Measurements from ENCODE around the gene SCGB3A1. TPM values are rescaled to one million over a fixed set of nuclear protein-coding genes. Genes with fewer than 3 reads are reported as not detected.

Gene SCGB3A1
- total RNA-seq, 1 experiment from 2014 or later: not detected

DNA sequence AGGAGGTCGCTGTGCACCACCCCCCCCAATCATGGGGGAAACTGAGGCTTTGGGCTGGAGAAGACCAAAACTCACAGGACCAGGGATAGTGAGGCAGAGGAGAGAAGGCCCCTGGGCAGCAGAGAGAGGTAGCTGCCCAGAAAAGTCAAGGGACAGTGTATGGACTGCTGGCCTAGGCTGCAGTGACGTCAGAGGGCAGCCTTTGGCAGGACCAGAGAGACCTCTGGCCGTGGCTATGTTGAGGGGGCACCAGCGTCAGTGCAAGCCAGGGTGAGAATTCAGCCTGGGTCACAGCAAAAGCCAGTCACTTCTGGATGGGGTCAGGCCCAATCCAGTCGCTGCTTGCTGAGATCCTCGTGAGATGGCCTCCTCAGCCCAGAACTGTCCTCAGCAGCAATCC, 31.6 kb upstream of the SCGB3A1 start:
- no peak for DNase-seq
- no peaks in the 10 kb centered on the region for H4K20me1 ChIP-seq (ENCODE audit: insufficient read depth, low read depth, low read length)

GRCh38 chr5:180621311-180621710, 30.0 kb upstream of the SCGB3A1 start:
- Histone ChIP-seq H3K36me3 (ENCODE audit: insufficient read depth, low read length) (no peaks in the 10 kb centered on the region), H3K27me3 (ENCODE audit: low read length) (no peaks in the 10 kb centered on the region), H4K20me1 (ENCODE audit: insufficient read depth, low read depth, low read length) (no peaks in the 10 kb centered on the region), H3K4me1 (ENCODE audit: low read length) (no peaks in the 10 kb centered on the region), H3K9me3 (ENCODE audit: low read length) (no peaks in the 10 kb centered on the region), H3K9ac (ENCODE audit: low read length) (no peak overlapping the region), H2AFZ (ENCODE audit: low read length) (no peak overlapping the region), H3K9me2 (replicated peaks; ENCODE audit: insufficient read depth, low read length) (no peaks in the 10 kb centered on the region), H3K79me2 (ENCODE audit: low read length) (no peaks in the 10 kb centered on the region), H3K4me3 (ENCODE audit: low read length) (no peak overlapping the region), H3K4me2 (ENCODE audit: low read depth, low read length, poor library complexity, severe bottlenecking) (no peak overlapping the region), H3K27ac (ENCODE audit: low read length) (no peak overlapping the region)
- DNase-seq: no peak

More for the DNA sequence above, 31.6 kb upstream of the SCGB3A1 start:
- no peak overlapping the region for H3K27ac ChIP-seq (ENCODE audit: low read length)
- H3K4me2 ChIP-seq (ENCODE audit: low read depth, low read length, poor library complexity, severe bottlenecking): no peak overlapping the region
- no peak overlapping the region for H3K9ac ChIP-seq (ENCODE audit: low read length)
- no peak overlapping the region for H3K4me3 ChIP-seq (ENCODE audit: low read length)
- H3K4me1 ChIP-seq (ENCODE audit: low read length): no peaks in the 10 kb centered on the region
- no peaks in the 10 kb centered on the region for H3K9me3 ChIP-seq (ENCODE audit: low read length)
- H3K27me3 ChIP-seq (ENCODE audit: low read length): no peaks in the 10 kb centered on the region
- no peaks in the 10 kb centered on the region for H3K36me3 ChIP-seq (ENCODE audit: insufficient read depth, low read length)
- H3K79me2 ChIP-seq (ENCODE audit: low read length): no peaks in the 10 kb centered on the region
- no peak overlapping the region for H2AFZ ChIP-seq (ENCODE audit: low read length)
- H3K9me2 ChIP-seq (replicated peaks; ENCODE audit: insufficient read depth, low read length): no peaks in the 10 kb centered on the region

GRCh38 chr5:180620014-180620413, 28.7 kb upstream of the SCGB3A1 start:
- Histone ChIP-seq H3K4me3 (ENCODE audit: low read length) (no peak overlapping the region), H3K9me3 (ENCODE audit: low read length) (no peaks in the 10 kb centered on the region), H3K4me2 (ENCODE audit: low read depth, low read length, poor library complexity, severe bottlenecking) (no peak overlapping the region), H3K9me2 (replicated peaks; ENCODE audit: insufficient read depth, low read length) (no peaks in the 10 kb centered on the region), H3K79me2 (ENCODE audit: low read length) (no peaks in the 10 kb centered on the region), H3K36me3 (ENCODE audit: insufficient read depth, low read length) (no peaks in the 10 kb centered on the region), H3K9ac (ENCODE audit: low read length) (no peak overlapping the region), H3K27me3 (ENCODE audit: low read length) (no peaks in the 10 kb centered on the region), H3K27ac (ENCODE audit: low read length) (no peak overlapping the region), H2AFZ (ENCODE audit: low read length) (no peak overlapping the region), H3K4me1 (ENCODE audit: low read length) (no peaks in the 10 kb centered on the region), H4K20me1 (ENCODE audit: insufficient read depth, low read depth, low read length) (no peaks in the 10 kb centered on the region)
- DNase-seq: no peak

DNA sequence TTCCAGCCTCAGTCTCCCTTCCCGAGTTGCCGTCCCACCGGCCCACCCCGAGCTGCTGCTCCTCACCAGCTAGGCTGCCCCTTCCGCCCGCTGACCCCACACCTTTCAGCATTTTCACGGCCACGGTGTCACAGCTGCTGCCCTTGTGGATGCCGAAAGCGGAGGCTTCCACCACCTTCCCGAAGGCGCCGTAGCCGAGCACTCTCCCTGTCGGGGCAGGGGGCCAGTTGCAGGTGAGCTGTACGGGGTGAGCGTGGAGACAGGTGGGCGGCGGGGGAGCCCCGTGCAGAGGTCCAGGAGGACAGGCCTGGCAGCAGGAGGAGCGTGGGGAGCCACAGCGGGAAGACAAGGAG, 28.2 kb upstream of the SCGB3A1 start:
- H3K36me3 ChIP-seq (ENCODE audit: insufficient read depth, low read length): no peaks in the 10 kb centered on the region
- H3K27me3 ChIP-seq (ENCODE audit: low read length): no peaks in the 10 kb centered on the region
- H3K27ac ChIP-seq (ENCODE audit: low read length): no peak overlapping the region
- no peaks in the 10 kb centered on the region for H3K9me2 ChIP-seq (replicated peaks; ENCODE audit: insufficient read depth, low read length)
- no peaks in the 10 kb centered on the region for H3K9me3 ChIP-seq (ENCODE audit: low read length)
- no peak overlapping the region for H3K9ac ChIP-seq (ENCODE audit: low read length)
- no peaks in the 10 kb centered on the region for H3K4me1 ChIP-seq (ENCODE audit: low read length)
- no peak overlapping the region for H3K4me2 ChIP-seq (ENCODE audit: low read depth, low read length, poor library complexity, severe bottlenecking)
- H3K4me3 ChIP-seq (ENCODE audit: low read length): no peak overlapping the region
- DNase-seq: no peak
- no peak overlapping the region for H2AFZ ChIP-seq (ENCODE audit: low read length)
- no peaks in the 10 kb centered on the region for H3K79me2 ChIP-seq (ENCODE audit: low read length)
- H4K20me1 ChIP-seq (ENCODE audit: insufficient read depth, low read depth, low read length): no peaks in the 10 kb centered on the region

DNA sequence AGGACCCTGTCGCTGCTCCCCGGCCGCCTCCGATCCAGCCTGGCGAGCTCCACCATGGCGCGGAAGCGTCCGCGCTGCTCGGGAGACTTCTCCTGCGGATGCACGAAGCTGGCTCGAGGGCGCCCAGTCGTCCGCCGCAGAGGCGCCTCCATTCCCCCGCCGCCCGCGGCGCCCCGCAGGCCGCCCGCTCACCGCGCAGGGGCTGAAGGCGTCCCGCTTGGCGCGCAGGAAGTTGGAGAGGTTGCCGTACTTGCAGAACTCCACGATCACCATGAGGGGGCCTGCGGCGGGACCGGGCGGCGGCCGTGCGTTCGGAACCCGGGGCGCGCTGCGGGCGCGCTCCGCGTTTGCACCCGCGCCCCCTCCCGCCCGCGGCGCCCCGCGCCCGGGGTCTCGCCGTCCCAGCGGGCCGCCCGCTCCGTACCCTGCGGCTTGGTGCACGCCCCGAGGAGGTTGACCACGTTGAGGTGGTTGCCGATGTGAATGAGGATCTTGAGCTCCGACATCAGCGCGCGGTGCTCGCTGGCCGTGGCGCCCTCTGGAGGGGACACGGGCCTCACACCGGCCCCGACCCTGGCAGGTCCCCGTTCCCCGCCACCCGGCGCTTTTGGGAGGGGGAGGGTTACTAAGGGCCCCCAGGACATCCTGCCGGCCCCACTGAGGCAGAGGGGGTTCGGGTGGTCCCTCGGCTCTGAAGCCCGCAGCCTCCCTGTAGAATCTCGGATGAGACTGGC, 27.7 kb upstream of the SCGB3A1 start:
- Histone ChIP-seq H3K9me2 (replicated peaks; ENCODE audit: insufficient read depth, low read length) (no peaks in the 10 kb centered on the region), H3K4me3 (ENCODE audit: low read length) (no peak overlapping the region), H3K27ac (ENCODE audit: low read length) (no peak overlapping the region), H4K20me1 (ENCODE audit: insufficient read depth, low read depth, low read length) (no peaks in the 10 kb centered on the region), H3K4me1 (ENCODE audit: low read length) (no peaks in the 10 kb centered on the region), H3K9me3 (ENCODE audit: low read length) (no peaks in the 10 kb centered on the region), H3K4me2 (ENCODE audit: low read depth, low read length, poor library complexity, severe bottlenecking) (no peak overlapping the region), H3K79me2 (ENCODE audit: low read length) (no peaks in the 10 kb centered on the region), H3K9ac (ENCODE audit: low read length) (no peak overlapping the region), H3K27me3 (ENCODE audit: low read length) (no peaks in the 10 kb centered on the region), H2AFZ (ENCODE audit: low read length) (no peak overlapping the region), H3K36me3 (ENCODE audit: insufficient read depth, low read length) (no peaks in the 10 kb centered on the region)
- no peak for DNase-seq

GRCh38 chr5:180618487-180618828, 27.2 kb upstream of the SCGB3A1 start:
- no peak for DNase-seq
- Histone ChIP-seq H3K27ac (ENCODE audit: low read length) (no peak overlapping the region), H3K4me2 (ENCODE audit: low read depth, low read length, poor library complexity, severe bottlenecking) (no peak overlapping the region), H3K79me2 (ENCODE audit: low read length) (no peaks in the 10 kb centered on the region), H3K36me3 (ENCODE audit: insufficient read depth, low read length) (no peaks in the 10 kb centered on the region), H3K27me3 (ENCODE audit: low read length) (no peaks in the 10 kb centered on the region), H3K9me3 (ENCODE audit: low read length) (no peaks in the 10 kb centered on the region), H3K9ac (ENCODE audit: low read length) (no peak overlapping the region), H3K9me2 (replicated peaks; ENCODE audit: insufficient read depth, low read length) (no peaks in the 10 kb centered on the region), H3K4me1 (ENCODE audit: low read length) (no peaks in the 10 kb centered on the region), H2AFZ (ENCODE audit: low read length) (no peak overlapping the region), H4K20me1 (ENCODE audit: insufficient read depth, low read depth, low read length) (no peaks in the 10 kb centered on the region), H3K4me3 (ENCODE audit: low read length) (no peak overlapping the region)

DNA sequence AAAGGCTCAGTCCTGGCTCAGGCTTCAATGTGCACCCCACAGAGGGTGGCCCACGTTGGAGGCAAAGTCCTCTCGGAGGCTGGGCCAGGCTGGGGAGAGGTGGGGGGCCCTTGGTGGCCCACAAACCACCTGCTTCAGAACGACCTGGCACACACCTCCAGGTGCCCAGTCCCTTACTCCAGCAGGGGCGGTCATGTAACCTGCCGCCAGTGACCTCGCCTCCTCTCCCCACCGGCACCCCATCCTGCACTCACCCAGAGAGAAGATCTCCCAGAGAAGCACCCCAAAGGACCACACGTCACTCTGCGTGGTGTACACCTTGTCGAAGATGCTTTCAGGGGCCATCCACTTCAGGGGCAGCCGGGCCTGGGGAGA, 22.5 kb upstream of the SCGB3A1 start:
- H3K27ac ChIP-seq (ENCODE audit: low read length): no peak overlapping the region
- no peak overlapping the region for H3K9ac ChIP-seq (ENCODE audit: low read length)
- no peak for DNase-seq

DNA sequence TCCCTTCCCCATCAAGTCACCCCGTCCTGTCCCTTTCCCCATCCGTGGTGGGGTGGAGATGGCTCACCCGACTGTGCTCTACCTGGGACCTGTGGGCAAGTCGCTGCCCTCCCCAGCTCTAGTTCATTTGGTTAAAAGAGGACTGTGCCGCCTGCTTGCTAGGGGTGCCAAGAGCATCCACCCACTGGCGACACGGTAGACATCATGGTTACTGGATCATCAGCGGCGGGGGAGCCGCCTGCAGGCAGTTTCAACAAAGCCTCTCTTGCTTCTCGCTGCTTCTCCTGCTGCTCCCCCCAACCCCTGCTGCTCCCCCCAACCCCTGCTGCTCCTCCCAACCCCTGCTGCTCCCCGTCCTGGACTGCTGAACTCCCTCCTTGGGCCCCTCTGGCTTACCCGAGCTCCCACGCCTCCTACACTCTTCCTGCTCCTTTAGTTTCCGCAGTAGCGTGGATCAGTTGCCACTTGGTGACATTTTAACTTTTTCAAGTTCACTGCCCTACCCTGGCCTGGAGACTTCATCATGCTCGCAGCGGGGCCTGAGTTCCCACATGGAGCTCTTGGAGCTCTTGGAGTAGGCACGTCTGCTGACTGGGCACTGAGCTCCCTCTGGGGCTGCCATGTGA, 22.0 kb upstream of the SCGB3A1 start:
- no peaks in the 10 kb centered on the region for H4K20me1 ChIP-seq (ENCODE audit: insufficient read depth, low read depth, low read length)
- no peak for DNase-seq
- no peaks in the 10 kb centered on the region for H3K27me3 ChIP-seq (ENCODE audit: low read length)
- H3K9me3 ChIP-seq (ENCODE audit: low read length): no peaks in the 10 kb centered on the region
- no peak overlapping the region for H3K9ac ChIP-seq (ENCODE audit: low read length)
- H3K27ac ChIP-seq (ENCODE audit: low read length): no peak overlapping the region
- no peak overlapping the region for H2AFZ ChIP-seq (ENCODE audit: low read length)
- H3K4me2 ChIP-seq (ENCODE audit: low read depth, low read length, poor library complexity, severe bottlenecking): no peak overlapping the region
- no peak overlapping the region for H3K4me3 ChIP-seq (ENCODE audit: low read length)
- H3K4me1 ChIP-seq (ENCODE audit: low read length): no peaks in the 10 kb centered on the region
- H3K79me2 ChIP-seq (ENCODE audit: low read length): no peaks in the 10 kb centered on the region
- H3K9me2 ChIP-seq (replicated peaks; ENCODE audit: insufficient read depth, low read length): no peaks in the 10 kb centered on the region
- no peaks in the 10 kb centered on the region for H3K36me3 ChIP-seq (ENCODE audit: insufficient read depth, low read length)

More for the DNA sequence above, 22.5 kb upstream of the SCGB3A1 start:
- no peaks in the 10 kb centered on the region for H4K20me1 ChIP-seq (ENCODE audit: insufficient read depth, low read depth, low read length)
- no peak overlapping the region for H3K4me3 ChIP-seq (ENCODE audit: low read length)
- H3K9me2 ChIP-seq (replicated peaks; ENCODE audit: insufficient read depth, low read length): no peaks in the 10 kb centered on the region
- H3K4me2 ChIP-seq (ENCODE audit: low read depth, low read length, poor library complexity, severe bottlenecking): no peak overlapping the region
- H3K27me3 ChIP-seq (ENCODE audit: low read length): no peaks in the 10 kb centered on the region
- no peaks in the 10 kb centered on the region for H3K36me3 ChIP-seq (ENCODE audit: insufficient read depth, low read length)
- H3K4me1 ChIP-seq (ENCODE audit: low read length): no peaks in the 10 kb centered on the region
- H3K79me2 ChIP-seq (ENCODE audit: low read length): no peaks in the 10 kb centered on the region
- H3K9me3 ChIP-seq (ENCODE audit: low read length): no peaks in the 10 kb centered on the region
- no peak overlapping the region for H2AFZ ChIP-seq (ENCODE audit: low read length)
